ENCODE results near the gene COL9A1.

COL9A1 gene

DNA sequence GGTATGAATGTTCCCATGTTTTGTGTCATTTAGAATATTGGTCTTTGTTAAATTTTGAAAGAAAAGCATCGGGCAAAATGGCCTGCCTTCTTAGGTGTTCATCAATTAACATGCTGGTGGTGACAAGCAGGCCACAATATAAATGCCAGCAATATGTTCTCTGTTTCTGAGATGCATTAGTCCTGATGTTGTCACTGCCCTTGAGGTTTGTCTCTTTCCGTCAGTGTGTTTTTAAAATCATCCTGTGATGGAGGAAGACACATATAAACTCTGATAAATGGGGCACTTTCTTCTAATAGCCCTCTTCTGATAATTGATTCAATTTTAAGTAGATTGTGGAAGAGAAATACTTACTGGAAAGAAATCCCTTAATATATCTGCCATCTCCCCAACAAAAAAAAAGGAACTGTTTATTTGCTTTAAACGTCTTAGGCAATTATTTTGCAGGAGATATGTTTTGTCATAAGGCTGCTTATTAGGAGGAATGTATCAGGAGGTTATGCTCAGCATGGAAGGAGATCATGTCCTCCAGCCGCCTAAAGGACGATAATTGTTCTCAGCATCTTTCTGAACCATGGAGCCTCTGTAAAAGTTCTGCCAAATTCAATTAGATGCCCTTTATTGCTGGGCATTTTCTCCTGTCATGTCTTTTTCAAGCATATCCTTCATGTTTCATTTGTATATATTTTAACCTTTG, 134.1 kb downstream of the COL9A1 start:
- Histone ChIP-seq H3K36me3 (ENCODE audit: insufficient read depth, low read length) (no peaks in the 10 kb centered on the region), H3K27ac (ENCODE audit: low read length) (no peak overlapping the region), H3K9me3 (ENCODE audit: insufficient read depth, low read length, severe bottlenecking) (no peaks in the 10 kb centered on the region), H3K4me3 (ENCODE audit: low read depth in 1 of 2, low read length in 2 of 2) (no peak overlapping the region), H3K27me3 (ENCODE audit: insufficient read depth, low read length, poor library complexity) (peaks cover 2% of the 10 kb centered on the region), H4K20me1 (ENCODE audit: insufficient read depth, low read length) (no peaks in the 10 kb centered on the region), H3K4me1 (ENCODE audit: insufficient read depth, low read length) (no peaks in the 10 kb centered on the region), H2AFZ (ENCODE audit: low read depth, low read length) (no peak overlapping the region), H3K4me2 (ENCODE audit: insufficient read depth, low read length) (no peak overlapping the region), H3K79me2 (ENCODE audit: insufficient read depth, low read length) (no peaks in the 10 kb centered on the region), H3K9ac (ENCODE audit: low read depth, low read length) (no peak overlapping the region)
- TF ChIP-seq, protein P1, sequence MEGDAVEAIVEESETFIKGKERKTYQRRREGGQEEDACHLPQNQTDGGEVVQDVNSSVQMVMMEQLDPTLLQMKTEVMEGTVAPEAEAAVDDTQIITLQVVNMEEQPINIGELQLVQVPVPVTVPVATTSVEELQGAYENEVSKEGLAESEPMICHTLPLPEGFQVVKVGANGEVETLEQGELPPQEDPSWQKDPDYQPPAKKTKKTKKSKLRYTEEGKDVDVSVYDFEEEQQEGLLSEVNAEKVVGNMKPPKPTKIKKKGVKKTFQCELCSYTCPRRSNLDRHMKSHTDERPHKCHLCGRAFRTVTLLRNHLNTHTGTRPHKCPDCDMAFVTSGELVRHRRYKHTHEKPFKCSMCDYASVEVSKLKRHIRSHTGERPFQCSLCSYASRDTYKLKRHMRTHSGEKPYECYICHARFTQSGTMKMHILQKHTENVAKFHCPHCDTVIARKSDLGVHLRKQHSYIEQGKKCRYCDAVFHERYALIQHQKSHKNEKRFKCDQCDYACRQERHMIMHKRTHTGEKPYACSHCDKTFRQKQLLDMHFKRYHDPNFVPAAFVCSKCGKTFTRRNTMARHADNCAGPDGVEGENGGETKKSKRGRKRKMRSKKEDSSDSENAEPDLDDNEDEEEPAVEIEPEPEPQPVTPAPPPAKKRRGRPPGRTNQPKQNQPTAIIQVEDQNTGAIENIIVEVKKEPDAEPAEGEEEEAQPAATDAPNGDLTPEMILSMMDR (IDR thresholded peaks at IDR 0.05; ENCODE audit: borderline replicate concordance, extremely low read depth, low read length, poor library complexity, severe bottlenecking) = no peak
- no peak for TF ChIP-seq EZH2 (IDR thresholded peaks at IDR 0.05; ENCODE audit: borderline replicate concordance, low read depth, low read length, severe bottlenecking)
- no peak for DNase-seq
- ATAC-seq (ENCODE audit: insufficient read depth, low read depth) = no peak
